Ascending aorta (tissue), 2 donors: ENCODE results near the gene KCNA3. TPM values are rescaled to one million over a fixed set of nuclear protein-coding genes. Genes with fewer than 3 reads are reported as not detected.

Source experiments
- DNase-seq, 2 donors: peaks; one replicate each; pipeline ENCODE4 v3.0.0-alpha.2; 2019; ENCODE audit warnings: low spot score in 2 of 2
- H3K27ac ChIP-seq, 2 donors: fragments of 200-600 bp; sonication (generic); one replicate each; pipeline ENCODE4 v1.5.1; 2016 to 2017; ENCODE audit warnings: mild to moderate bottlenecking in 1 of 2
- H3K27me3 ChIP-seq: fragments of 200-600 bp; sonication (generic); one replicate; pipeline ENCODE4 v1.5.1; 2017
- H3K36me3 ChIP-seq, 2 donors: fragments of 200-600 bp; sonication (generic); one replicate each; pipeline ENCODE4 v1.5.1; 2016
- H3K4me1 ChIP-seq, 2 donors: fragments of 200-600 bp; sonication (generic); one replicate each; pipeline ENCODE4 v1.5.1; 2016 to 2017; ENCODE audit warnings: mild to moderate bottlenecking in 1 of 2
- H3K4me3 ChIP-seq, 2 donors: fragments of 200-600 bp; sonication (generic); one replicate each; pipeline ENCODE4 v1.5.1; 2016 to 2017; ENCODE audit warnings: mild to moderate bottlenecking in 1 of 2
- H3K9me3 ChIP-seq, 2 donors: fragments of 200-600 bp; sonication (generic); one replicate each; pipeline ENCODE4 v1.5.1; 2016
- intact Hi-C: fragments of 100-400 bp; cut with DNase I; formaldehyde crosslinking; loops from one replicate; pipeline ENCODE4 v1.15.1; 2023
- total RNA-seq: library from RNA; depleted of rRNA; stranded (reverse); fragments of >200 nt; gene quantifications from one replicate; pipeline ENCODE4 v1.1.0, GENCODE V29; 2016
- TF ChIP-seq, protein P1 (sequence below), 3 experiments: fragments of 200-600 bp in 2 of 3; fragments of 450-650 bp in 1 of 3; sonication (generic) in 2 of 3; IDR thresholded peaks; one replicate each; pipeline ENCODE4 v1.5.1; 2016 to 2019; ENCODE audit warnings: antibody characterized with exemption in 3 of 3, mild to moderate bottlenecking in 1 of 3, moderate library complexity in 1 of 3

The KCNA3 gene
- total RNA-seq, 1 donor from 2014 or later, result not detected

- intact Hi-C loops, result no loop called here
- H3K27me3 ChIP-seq, result no peaks in the 10 kb centered on the region
- peaks cover 0 to 8% of the 10 kb centered on the region in 2 donors for H3K4me1 ChIP-seq
- H3K36me3 ChIP-seq, result no peaks in the 10 kb centered on the region
- no peak for DNase-seq
- TF ChIP-seq, protein P1, sequence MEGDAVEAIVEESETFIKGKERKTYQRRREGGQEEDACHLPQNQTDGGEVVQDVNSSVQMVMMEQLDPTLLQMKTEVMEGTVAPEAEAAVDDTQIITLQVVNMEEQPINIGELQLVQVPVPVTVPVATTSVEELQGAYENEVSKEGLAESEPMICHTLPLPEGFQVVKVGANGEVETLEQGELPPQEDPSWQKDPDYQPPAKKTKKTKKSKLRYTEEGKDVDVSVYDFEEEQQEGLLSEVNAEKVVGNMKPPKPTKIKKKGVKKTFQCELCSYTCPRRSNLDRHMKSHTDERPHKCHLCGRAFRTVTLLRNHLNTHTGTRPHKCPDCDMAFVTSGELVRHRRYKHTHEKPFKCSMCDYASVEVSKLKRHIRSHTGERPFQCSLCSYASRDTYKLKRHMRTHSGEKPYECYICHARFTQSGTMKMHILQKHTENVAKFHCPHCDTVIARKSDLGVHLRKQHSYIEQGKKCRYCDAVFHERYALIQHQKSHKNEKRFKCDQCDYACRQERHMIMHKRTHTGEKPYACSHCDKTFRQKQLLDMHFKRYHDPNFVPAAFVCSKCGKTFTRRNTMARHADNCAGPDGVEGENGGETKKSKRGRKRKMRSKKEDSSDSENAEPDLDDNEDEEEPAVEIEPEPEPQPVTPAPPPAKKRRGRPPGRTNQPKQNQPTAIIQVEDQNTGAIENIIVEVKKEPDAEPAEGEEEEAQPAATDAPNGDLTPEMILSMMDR (IDR thresholded peaks at IDR 0.05), result no peak
- no peaks in the 10 kb centered on the region for H3K9me3 ChIP-seq
- H3K27ac ChIP-seq, result no peak overlapping the region
- H3K4me3 ChIP-seq, result no peak overlapping the region
Observed at GRCh38 chr1:110638556-110638955, 36.2 kb downstream of the KCNA3 start.

- no peak for DNase-seq
- H3K27ac ChIP-seq, result no peak overlapping the region
- H3K4me1 ChIP-seq, result peaks cover 0 to 8% of the 10 kb centered on the region in 2 donors
- H3K9me3 ChIP-seq, result no peaks in the 10 kb centered on the region
- no peaks in the 10 kb centered on the region for H3K36me3 ChIP-seq
- H3K27me3 ChIP-seq, result no peaks in the 10 kb centered on the region
- TF ChIP-seq, protein P1 (IDR thresholded peaks at IDR 0.05), result no peak
- no peak overlapping the region for H3K4me3 ChIP-seq
- intact Hi-C loops, result no loop called here
Observed at GRCh38 chr1:110638058-110638457, 36.7 kb downstream of the KCNA3 start.

DNA sequence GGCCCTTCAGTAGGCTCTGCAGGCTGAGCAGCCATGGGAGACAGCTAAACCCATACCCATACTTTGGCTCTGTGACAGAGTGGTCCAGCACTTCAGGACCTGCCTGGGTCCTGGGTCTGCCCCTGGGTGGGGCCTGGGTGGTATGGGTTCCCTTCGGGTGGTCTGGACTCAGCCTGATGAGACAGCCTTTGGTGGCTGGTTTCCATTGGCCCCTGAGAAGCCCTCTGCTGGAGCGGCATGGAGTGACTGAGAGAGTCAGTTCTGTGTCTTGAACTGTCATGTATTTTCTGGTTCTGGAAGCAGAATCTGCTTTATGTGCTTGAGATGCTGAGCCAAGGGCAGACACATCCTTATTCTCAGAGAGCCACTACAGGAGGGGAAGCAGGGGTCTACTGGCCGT, 37.3 kb downstream of the KCNA3 start:
- H3K4me1 ChIP-seq, result peaks cover 0 to 8% of the 10 kb centered on the region in 2 donors
- no peak overlapping the region for H3K4me3 ChIP-seq
- no peaks in the 10 kb centered on the region for H3K36me3 ChIP-seq
- no peaks in the 10 kb centered on the region for H3K9me3 ChIP-seq
- TF ChIP-seq, protein P1 (IDR thresholded peaks at IDR 0.05), result no peak
- H3K27ac ChIP-seq, result no peak overlapping the region
- DNase-seq, result no peak
- no peaks in the 10 kb centered on the region for H3K27me3 ChIP-seq
- intact Hi-C loops, result no loop called here

DNA sequence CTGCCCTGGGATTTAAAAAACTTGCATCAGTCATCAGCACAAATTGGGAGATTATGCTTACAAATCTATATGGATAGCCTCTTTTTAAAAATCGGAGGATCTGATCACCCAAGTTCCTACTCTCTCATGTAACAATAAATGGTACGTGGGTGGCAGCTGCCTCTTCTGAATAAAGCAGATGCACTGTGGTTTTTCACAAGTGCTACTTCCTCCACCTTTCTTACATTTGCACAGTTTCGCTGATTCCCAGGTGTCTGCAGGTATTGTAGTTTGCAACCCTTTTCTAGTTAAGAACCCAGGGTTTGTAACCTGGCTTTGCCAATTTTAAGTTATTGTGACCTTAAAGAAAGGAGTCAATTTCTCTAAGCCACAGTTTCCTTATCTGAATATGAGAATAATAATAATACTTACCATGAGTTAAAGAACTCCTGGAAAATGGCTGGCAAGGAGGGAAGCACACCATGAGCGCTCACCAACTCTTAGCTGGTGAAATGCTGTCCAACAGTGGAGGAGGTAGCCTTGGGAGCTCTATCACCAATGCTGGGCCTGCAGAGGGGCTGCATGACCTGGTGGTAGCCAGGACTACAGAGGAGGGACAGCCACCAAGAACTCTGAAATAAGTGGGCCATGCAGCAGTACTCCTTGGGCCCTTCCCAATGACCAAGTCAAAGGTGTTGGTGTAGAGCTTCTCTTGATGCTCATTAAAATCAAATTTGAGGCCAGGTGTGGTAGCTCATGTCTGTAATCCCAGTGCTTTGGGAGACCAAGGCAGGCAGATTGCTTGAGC, 38.4 kb downstream of the KCNA3 start:
- Histone ChIP-seq H3K27me3 (no peaks in the 10 kb centered on the region), H3K9me3 (no peaks in the 10 kb centered on the region), H3K36me3 (no peaks in the 10 kb centered on the region), H3K27ac (no peak overlapping the region), H3K4me1 (peaks cover 0 to 8% of the 10 kb centered on the region in 2 donors), H3K4me3 (no peak overlapping the region)
- intact Hi-C loops, result no loop called here
- TF ChIP-seq, protein P1 (IDR thresholded peaks at IDR 0.05), result no peak
- no peak for DNase-seq

GRCh38 chr1:110635434-110635833, 39.3 kb downstream of the KCNA3 start:
- intact Hi-C loops, result no loop called here
- DNase-seq, result no peak
- H3K4me1 ChIP-seq, result peaks cover 0 to 8% of the 10 kb centered on the region in 2 donors
- H3K27ac ChIP-seq, result no peak overlapping the region
- H3K4me3 ChIP-seq, result no peak overlapping the region
- H3K36me3 ChIP-seq, result no peaks in the 10 kb centered on the region
- no peaks in the 10 kb centered on the region for H3K9me3 ChIP-seq
- H3K27me3 ChIP-seq, result no peaks in the 10 kb centered on the region
- TF ChIP-seq, protein P1 (IDR thresholded peaks at IDR 0.05), result no peak
